Activated CD4-positive, alpha-beta T cell treated with anti-CD3 and anti-CD28 coated beads for 36 hours (primary cell): ENCODE results near the gene VSNL1. TPM values are rescaled to one million over a fixed set of nuclear protein-coding genes. Genes with fewer than 3 reads are reported as not detected.
A peak's percentile ranks its signal among the peaks of the same experiment; 100 is the strongest.

Source experiments
- ATAC-seq: fragments of 200-7000 bp; cut with Tn5 transposase; one replicate; pipeline ENCODE4 v1.10.0; 2021; ENCODE audit warnings: mild to moderate bottlenecking, moderate library complexity
- CTCF ChIA-PET: fragments of 350-600 bp; sonication (Branson Sonifier 250); formaldehyde crosslinking; loops from one replicate; lab custom pipeline; 2021; ENCODE audit warnings: antibody characterized with exemption; lab: Charles Lee
- POLR2A ChIA-PET: fragments of 350-600 bp; sonication (Branson Sonifier 250); formaldehyde crosslinking; loops from one replicate; lab custom pipeline; 2021; ENCODE audit warnings: antibody characterized with exemption, inconsistent platforms; lab: Charles Lee
- DNase-seq: peaks from one replicate; pipeline ENCODE4 v3.0.0-alpha.2; 2020
- H3K27ac Mint-ChIP-seq: one replicate; pipeline ENCODE4 v1.8.0; 2021; ENCODE audit warnings: mixed read lengths
- H3K27me3 Mint-ChIP-seq: one replicate; pipeline ENCODE4 v1.8.0; 2021; ENCODE audit warnings: mixed read lengths
- H3K36me3 Mint-ChIP-seq: one replicate; pipeline ENCODE4 v1.8.0; 2021; ENCODE audit warnings: low read depth, mixed read lengths
- H3K4me1 Mint-ChIP-seq: one replicate; pipeline ENCODE4 v1.8.0; 2021; ENCODE audit warnings: mixed read lengths
- H3K4me3 Mint-ChIP-seq: one replicate; pipeline ENCODE4 v1.8.0; 2021; ENCODE audit warnings: mild to moderate bottlenecking, moderate library complexity, mixed read lengths
- H3K9me3 Mint-ChIP-seq: one replicate; pipeline ENCODE4 v1.8.0; 2021; ENCODE audit warnings: low read depth, mixed read lengths
- intact Hi-C, 2 experiments: fragments of 100-400 bp; cut with DNase I in 1 of 2; cut with micrococcal nuclease in 1 of 2; formaldehyde crosslinking; loops; one replicate each; pipeline versions ENCODE4 v1.14.2 to v1.15.1; 2022 to 2024; cut with DNase I, micrococcal nuclease
- total RNA-seq, 2 experiments: library from RNA; stranded (reverse); gene quantifications; one replicate each; pipeline ENCODE4 v1.2.3, GENCODE V29; 2021

VSNL1 gene
- total RNA-seq, 2 experiments from 2014 or later: not detected

- H3K4me1 Mint-ChIP-seq: peaks cover 19% of the 10 kb centered on the region
- peaks cover 7% of the 10 kb centered on the region for H3K36me3 Mint-ChIP-seq
- no peak overlapping the region for H3K27ac Mint-ChIP-seq
- CTCF ChIA-PET: interaction anchor here (4.2 kb wide), 1 partner anchor 12 kb away, joined by 16 read pairs; no protein-coding TSS in a partner anchor
- POLR2A ChIA-PET: interaction anchor here (0.7 kb wide), 2 partner anchors 60 to 347 kb away, joined by 3 read pairs; no protein-coding TSS in a partner anchor
- H3K4me3 Mint-ChIP-seq: no peak overlapping the region
- DNase-seq: no peak
- H3K9me3 Mint-ChIP-seq: no peaks in the 10 kb centered on the region
- H3K27me3 Mint-ChIP-seq: no peaks in the 10 kb centered on the region
- no peak for ATAC-seq
- intact Hi-C loops: no loop called here
These were observed 117.3 kb downstream of the VSNL1 start for GRCh38 chr2:17657759-17658158.

GRCh38 chr2:17658251-17658843 is 117.9 kb downstream of the VSNL1 start:
- H3K27ac Mint-ChIP-seq: peak overlapping the region; percentile 24
- POLR2A ChIA-PET: interaction anchor here (0.7 kb wide), 2 partner anchors 59 to 347 kb away, joined by 3 read pairs; no protein-coding TSS in a partner anchor
- no peaks in the 10 kb centered on the region for H3K27me3 Mint-ChIP-seq
- ATAC-seq (peak; percentile 89), DNase-seq (peak; percentile 43)
- H3K4me3 Mint-ChIP-seq: no peak overlapping the region
- CTCF ChIA-PET: interaction anchor here (1.0 to 4.2 kb wide), 3 partner anchors 13 to 15 kb away, joined by 3 to 16 read pairs (median 10); no protein-coding TSS in a partner anchor
- H3K4me1 Mint-ChIP-seq: peaks cover 19% of the 10 kb centered on the region
- intact Hi-C loops: no loop called here
- no peaks in the 10 kb centered on the region for H3K9me3 Mint-ChIP-seq
- peaks cover 11% of the 10 kb centered on the region for H3K36me3 Mint-ChIP-seq

- intact Hi-C loops: no loop called here
- DNase-seq: no peak
- Mint-ChIP-seq H3K27ac (no peak overlapping the region), H3K4me3 (no peak overlapping the region), H3K9me3 (no peaks in the 10 kb centered on the region), H3K36me3 (peaks cover 19% of the 10 kb centered on the region), H3K27me3 (no peaks in the 10 kb centered on the region), H3K4me1 (peaks cover 19% of the 10 kb centered on the region)
- ChIA-PET CTCF (interaction anchor here (2.5 to 2.6 kb wide), 2 partner anchors 11 to 14 kb away, joined by 8 to 18 read pairs; no protein-coding TSS in a partner anchor), POLR2A (interaction anchor here (0.7 kb wide), 1 partner anchor 64 kb away, joined by 3 read pairs; no protein-coding TSS in a partner anchor)
- ATAC-seq: no peak
These were observed 119.7 kb downstream of the VSNL1 start for GRCh38 chr2:17660219-17660618.

GRCh38 chr2:17661460-17661859 is 121.0 kb downstream of the VSNL1 start:
- Mint-ChIP-seq H3K36me3 (peaks cover 23% of the 10 kb centered on the region), H3K4me1 (peaks cover 19% of the 10 kb centered on the region), H3K27me3 (no peaks in the 10 kb centered on the region), H3K27ac (no peak overlapping the region), H3K4me3 (no peak overlapping the region), H3K9me3 (no peaks in the 10 kb centered on the region)
- ATAC-seq: no peak
- POLR2A ChIA-PET: no interaction called here
- no peak for DNase-seq
- intact Hi-C loops: no loop called here
- CTCF ChIA-PET: interaction anchor here (2.5 to 2.6 kb wide), 2 partner anchors 10 to 15 kb away, joined by 8 to 18 read pairs; no protein-coding TSS in a partner anchor

GRCh38 chr2:17662723-17663122 is 122.2 kb downstream of the VSNL1 start:
- no peaks in the 10 kb centered on the region for H3K9me3 Mint-ChIP-seq
- ChIA-PET CTCF (interaction anchor here (0.8 to 1.4 kb wide), 2 partner anchors 9 to 17 kb away, joined by 4 to 6 read pairs; no protein-coding TSS in a partner anchor), POLR2A (no interaction called here)
- peaks cover 24% of the 10 kb centered on the region for H3K36me3 Mint-ChIP-seq
- intact Hi-C loops: no loop called here
- peaks cover 18% of the 10 kb centered on the region for H3K4me1 Mint-ChIP-seq
- no peaks in the 10 kb centered on the region for H3K27me3 Mint-ChIP-seq
- DNase-seq (no peak), ATAC-seq (no peak)
- no peak overlapping the region for H3K4me3 Mint-ChIP-seq
- no peak overlapping the region for H3K27ac Mint-ChIP-seq

- H3K27me3 Mint-ChIP-seq: no peaks in the 10 kb centered on the region
- no peaks in the 10 kb centered on the region for H3K9me3 Mint-ChIP-seq
- DNase-seq: no peak
- POLR2A ChIA-PET: no interaction called here
- H3K27ac Mint-ChIP-seq: no peak overlapping the region
- CTCF ChIA-PET: no interaction called here
- H3K36me3 Mint-ChIP-seq: peaks cover 37% of the 10 kb centered on the region
- H3K4me3 Mint-ChIP-seq: no peak overlapping the region
- ATAC-seq: no peak
- intact Hi-C loops: no loop called here
- peaks cover 1% of the 10 kb centered on the region for H3K4me1 Mint-ChIP-seq
These were observed 124.0 kb downstream of the VSNL1 start for GRCh38 chr2:17664534-17664933.

- ChIA-PET CTCF (interaction anchor here (0.9 to 7.1 kb wide), 5 partner anchors 12 to 41 kb away, joined by 3 to 111 read pairs (median 3); no protein-coding TSS in a partner anchor), POLR2A (no interaction called here)
- H3K4me3 Mint-ChIP-seq: no peak overlapping the region
- intact Hi-C loops: no loop called here
- peaks cover 9% of the 10 kb centered on the region for H3K4me1 Mint-ChIP-seq
- DNase-seq (no peak), ATAC-seq (no peak)
- no peaks in the 10 kb centered on the region for H3K9me3 Mint-ChIP-seq
- H3K27me3 Mint-ChIP-seq: no peaks in the 10 kb centered on the region
- H3K36me3 Mint-ChIP-seq: peaks cover 37% of the 10 kb centered on the region
- no peak overlapping the region for H3K27ac Mint-ChIP-seq
These were observed 127.4 kb downstream of the VSNL1 start for GRCh38 chr2:17667898-17668297.

GRCh38 chr2:17672583-17673317 is 132.3 kb downstream of the VSNL1 start:
- peaks cover 18% of the 10 kb centered on the region for H3K4me1 Mint-ChIP-seq
- ATAC-seq (peak; percentile 90), DNase-seq (no peak)
- H3K27me3 Mint-ChIP-seq: no peaks in the 10 kb centered on the region
- H3K27ac Mint-ChIP-seq: no peak overlapping the region
- no peaks in the 10 kb centered on the region for H3K9me3 Mint-ChIP-seq
- H3K36me3 Mint-ChIP-seq: peaks cover 24% of the 10 kb centered on the region
- intact Hi-C loops: loop anchor here (5.0 to 10.0 kb wide), 2 partner anchors 200 to 358 kb away; no protein-coding TSS in a partner anchor
- ChIA-PET POLR2A (interaction anchor here (0.5 kb wide), 1 partner anchor 31 kb away, joined by 3 read pairs; no protein-coding TSS in a partner anchor), CTCF (interaction anchor here (0.9 to 7.1 kb wide), 10 partner anchors 8 to 60 kb away, joined by 3 to 111 read pairs (median 8); no protein-coding TSS in a partner anchor)
- H3K4me3 Mint-ChIP-seq: no peak overlapping the region

GRCh38 chr2:17674817-17675216 is 134.3 kb downstream of the VSNL1 start:
- H3K4me3 Mint-ChIP-seq: no peak overlapping the region
- H3K9me3 Mint-ChIP-seq: no peaks in the 10 kb centered on the region
- no peaks in the 10 kb centered on the region for H3K27me3 Mint-ChIP-seq
- ChIA-PET POLR2A (no interaction called here), CTCF (interaction anchor here (1.2 kb wide), 1 partner anchor 29 kb away, joined by 3 read pairs; no protein-coding TSS in a partner anchor)
- ATAC-seq: no peak
- H3K27ac Mint-ChIP-seq: no peak overlapping the region
- no peak for DNase-seq
- intact Hi-C loops: loop anchor here (5.0 to 10.0 kb wide), 2 partner anchors 203 to 360 kb away; no protein-coding TSS in a partner anchor
- H3K36me3 Mint-ChIP-seq: peaks cover 13% of the 10 kb centered on the region
- H3K4me1 Mint-ChIP-seq: peaks cover 18% of the 10 kb centered on the region

- ChIA-PET POLR2A (no interaction called here), CTCF (interaction anchor here (1.0 to 1.5 kb wide), 3 partner anchors 8 to 41 kb away, joined by 3 to 6 read pairs (median 6); no protein-coding TSS in a partner anchor)
- DNase-seq (no peak), ATAC-seq (no peak)
- Mint-ChIP-seq H3K4me3 (no peak overlapping the region), H3K27me3 (no peaks in the 10 kb centered on the region), H3K9me3 (no peaks in the 10 kb centered on the region), H3K36me3 (peaks cover 34% of the 10 kb centered on the region), H3K4me1 (no peaks in the 10 kb centered on the region), H3K27ac (no peak overlapping the region)
- intact Hi-C loops: no loop called here
These were observed 139.6 kb downstream of the VSNL1 start for GRCh38 chr2:17680119-17680518.
